HCT116 (cell line): Measurements from ENCODE around the gene KLHDC7B. TPM values are rescaled to one million over a fixed set of nuclear protein-coding genes. Genes with fewer than 3 reads are reported as not detected.

Experiments
- ATAC-seq: fragments of 200-7000 bp; cut with Tn5 transposase; 2 replicates; pipeline ENCODE4 v1.9.1; 2020; ENCODE audit warnings: mild to moderate bottlenecking, moderate library complexity
- BruUV-seq: library from RNA; stranded (reverse); fragments of 400-500 nt; replicated peaks from 2 replicates; lab custom pipeline; 2021; lab: Mats Ljungman, UMichigan
- CTCF ChIA-PET: fragments of 300-600 bp; sonication (Branson Sonifier 250); formaldehyde crosslinking; loops from one replicate; lab custom pipeline; 2021; ENCODE audit warnings: antibody characterized with exemption; lab: Charles Lee
- POLR2A ChIA-PET: fragments of 300-600, 350-600 bp; sonication (Branson Sonifier 250); formaldehyde crosslinking; loops from one replicate; lab custom pipeline; 2021; ENCODE audit warnings: antibody characterized with exemption; lab: Charles Lee
- RAD21 ChIA-PET, 2 experiments: fragments of 300-600 bp; sonication (Branson Sonifier 250); formaldehyde crosslinking; loops; one replicate each; lab custom pipeline; 2023; ENCODE audit warnings: low total read pairs in 2 of 2; ENCODE audit not compliant: uncharacterized antibody in 2 of 2, unreplicated experiment in 2 of 2, low non-redundant PET in 1 of 2; lab: Charles Lee
- DNase-seq: peaks from one replicate; pipeline ENCODE4 v3.0.0-alpha.2; 2010; ENCODE audit warnings: low read depth, low spot score
- H2AFZ ChIP-seq: fragments of 200-600 bp; shearing (Covaris generic), sonication (generic); 2 replicates; pipeline ENCODE4 v1.6.1; 2017; ENCODE audit warnings: low read depth, mixed run types, mixed read lengths, antibody characterized with exemption, low read length; ENCODE audit not compliant: poor library complexity, severe bottlenecking
- H3K27ac ChIP-seq: 2 replicates; pipeline ENCODE4 v1.5.1; 2012; ENCODE audit warnings: low read depth, low read length
- H3K27me3 ChIP-seq: fragments of 200-600 bp; sonication (generic); 2 replicates; pipeline ENCODE4 v1.6.1; 2016; ENCODE audit warnings: mixed run types, low read length, mixed read lengths; ENCODE audit not compliant: insufficient read depth
- H3K36me3 ChIP-seq, 2 experiments: fragments of 200-500 bp in 1 of 2; fragments of 200-600 bp in 1 of 2; sonication (Bioruptor generic) in 1 of 2; sonication (generic) in 1 of 2; 2 replicates each; pipeline versions ENCODE4 v1.5.1 to v1.6.1; 2014 to 2016; ENCODE audit warnings: low read length in 2 of 2, inconsistent platforms in 1 of 2, mixed read lengths in 1 of 2, mixed run types in 1 of 2; ENCODE audit not compliant: insufficient read depth in 2 of 2, control insufficient read depth in 1 of 2
- H3K4me1 ChIP-seq, 2 experiments: fragments of 200-600 bp in 1 of 2; sonication (generic) in 1 of 2; 2 replicates each; pipeline versions ENCODE4 v1.5.1 to v1.6.1; 2012 to 2017; ENCODE audit warnings: low read length in 2 of 2, inconsistent platforms in 1 of 2, mild to moderate bottlenecking in 1 of 2, mixed read lengths in 1 of 2, mixed run types in 1 of 2, moderate library complexity in 1 of 2; ENCODE audit not compliant: insufficient read depth in 2 of 2, control insufficient read depth in 1 of 2
- H3K4me2 ChIP-seq: fragments of 200-600 bp; sonication (generic); 2 replicates; pipeline ENCODE4 v1.6.1; 2017; ENCODE audit warnings: mixed run types, low read length, mixed read lengths
- H3K4me3 ChIP-seq, 2 experiments: fragments of 200-600 bp in 1 of 2; sonication (generic) in 1 of 2; replicated peaks in 1 of 2; 2 replicates each; pipeline ENCODE4 v1.5.1; 2011 to 2016; ENCODE audit warnings: low read length in 2 of 2, control low read depth in 1 of 2, low read depth in 1 of 2, mild to moderate bottlenecking in 1 of 2, mixed read lengths in 1 of 2, mixed run types in 1 of 2
- H3K79me2 ChIP-seq: fragments of 200-600 bp; sonication (generic); 2 replicates; pipeline ENCODE4 v1.6.1; 2017; ENCODE audit warnings: mild to moderate bottlenecking, mixed run types, low read length, moderate library complexity, mixed read lengths; ENCODE audit not compliant: insufficient read depth
- H3K9ac ChIP-seq: fragments of 200-600 bp; sonication (generic); 2 replicates; pipeline ENCODE4 v1.6.1; 2016; ENCODE audit warnings: low read length, mixed read lengths
- H3K9me2 ChIP-seq: fragments of 200-600 bp; sonication (generic), shearing (Covaris generic); 2 replicates; pipeline ENCODE4 v1.6.1; 2017; ENCODE audit warnings: mixed run types, mild to moderate bottlenecking, moderate library complexity; ENCODE audit not compliant: insufficient read depth
- H3K9me3 ChIP-seq, 2 experiments: fragments of 200-500 bp in 1 of 2; fragments of 200-600 bp in 1 of 2; sonication (Bioruptor generic) in 1 of 2; sonication (generic) in 1 of 2; 2 replicates each; pipeline ENCODE4 v1.6.1; 2014 to 2017; ENCODE audit warnings: low read length in 2 of 2, mixed read lengths in 2 of 2, inconsistent platforms in 1 of 2, low read depth in 1 of 2, mild to moderate bottlenecking in 1 of 2, mixed run types in 1 of 2, moderate library complexity in 1 of 2; ENCODE audit not compliant: control insufficient read depth in 1 of 2, insufficient read depth in 1 of 2
- H4K20me1 ChIP-seq: fragments of 200-600 bp; sonication (generic), shearing (Covaris generic); 2 replicates; pipeline ENCODE4 v1.6.1; 2017; ENCODE audit warnings: mixed run types, mild to moderate bottlenecking, moderate library complexity; ENCODE audit not compliant: insufficient read depth
- CBX3 ChIP-seq: IDR thresholded peaks from 2 replicates; pipeline ENCODE4 v1.6.1; 2012; ENCODE audit warnings: low read depth
- CEBPB ChIP-seq: IDR thresholded peaks from 2 replicates; pipeline ENCODE4 v1.6.1; 2012; ENCODE audit warnings: low read depth
- EGR1 ChIP-seq: IDR thresholded peaks from 2 replicates; pipeline ENCODE4 v1.6.1; 2012; ENCODE audit warnings: low read depth
- EZH2 ChIP-seq: fragments of 200-600 bp; sonication (generic); IDR thresholded peaks from 2 replicates; pipeline ENCODE4 v1.6.1; 2017; ENCODE audit warnings: antibody characterized with exemption, mixed run types
- FOSL1 ChIP-seq: IDR thresholded peaks from 2 replicates; pipeline ENCODE4 v1.6.1; 2012; ENCODE audit warnings: low read depth
- JUND ChIP-seq: IDR thresholded peaks from 2 replicates; pipeline ENCODE4 v1.6.1; 2012
- POLR2A ChIP-seq: IDR thresholded peaks from 2 replicates; pipeline ENCODE4 v1.7.0; 2011; ENCODE audit warnings: borderline replicate concordance; ENCODE audit not compliant: insufficient read depth, insufficient read length; ENCODE audit errors: extremely low read depth
- RAD21 ChIP-seq: IDR thresholded peaks from 2 replicates; pipeline ENCODE4 v1.6.1; 2012; ENCODE audit warnings: low read depth, mild to moderate bottlenecking
- SP1 ChIP-seq: IDR thresholded peaks from 2 replicates; pipeline ENCODE4 v1.6.1; 2012; ENCODE audit warnings: low read depth
- SRF ChIP-seq: IDR thresholded peaks from 2 replicates; pipeline ENCODE4 v1.6.1; 2012; ENCODE audit warnings: low read depth
- TCF7L2 ChIP-seq: IDR thresholded peaks from 2 replicates; pipeline ENCODE4 v1.7.0; 2011; ENCODE audit warnings: borderline replicate concordance, inconsistent platforms; ENCODE audit not compliant: insufficient read depth, insufficient read length; ENCODE audit errors: extremely low read depth
- YY1 ChIP-seq: IDR thresholded peaks from 2 replicates; pipeline ENCODE4 v1.6.1; 2011; ENCODE audit warnings: low read length, low read depth, moderate library complexity, mild to moderate bottlenecking; ENCODE audit not compliant: insufficient replicate concordance; ENCODE audit errors: extremely low read depth
- ZNF274 ChIP-seq: fragments of 200-500 bp; sonication (Bioruptor generic); IDR thresholded peaks from 2 replicates; pipeline ENCODE4 v1.6.1; 2014; ENCODE audit warnings: mild to moderate bottlenecking, low read depth, low read length, inconsistent platforms
- intact Hi-C: fragments of 100-400 bp; cut with micrococcal nuclease; formaldehyde crosslinking; loops from 2 replicates; pipeline ENCODE4 v1.10.0; 2022
- total RNA-seq: library from RNA; stranded (reverse); gene quantifications from one replicate; pipeline ENCODE4 v1.2.1, GENCODE V29; 2021; ENCODE audit not compliant: unreplicated experiment
- TF ChIP-seq, protein P1 (sequence below): IDR thresholded peaks from 2 replicates; pipeline ENCODE4 v1.6.1; 2012
- TF ChIP-seq, protein P2 (sequence below): IDR thresholded peaks from 2 replicates; pipeline ENCODE4 v1.6.1; 2012; ENCODE audit warnings: low read depth
- TF ChIP-seq, protein P3 (sequence below): IDR thresholded peaks from 2 replicates; pipeline ENCODE4 v1.6.1; 2011; ENCODE audit warnings: mild to moderate bottlenecking, low read length, moderate library complexity; ENCODE audit not compliant: insufficient replicate concordance; ENCODE audit errors: extremely low read depth
- TF ChIP-seq, protein P4 (sequence below): IDR thresholded peaks from 2 replicates; pipeline ENCODE4 v1.6.1; 2012
- TF ChIP-seq, protein P5 (sequence below), 3 experiments: fragments of 200-600 bp in 1 of 3; sonication (generic) in 1 of 3; IDR thresholded peaks in 2 of 3; conservative IDR thresholded peaks in 1 of 3; 2 replicates each; pipeline ENCODE4 v1.5.1; 2012 to 2017; ENCODE audit warnings: low read depth in 2 of 3, low read length in 2 of 3, antibody characterized with exemption in 1 of 3, borderline replicate concordance in 1 of 3, control low read depth in 1 of 3, mild to moderate bottlenecking in 1 of 3, mixed read lengths in 1 of 3, mixed run types in 1 of 3, moderate library complexity in 1 of 3; ENCODE audit not compliant: insufficient read depth in 1 of 3

KLHDC7B gene
- total RNA-seq, 1 experiment from 2014 or later = 0.69 TPM

DNA sequence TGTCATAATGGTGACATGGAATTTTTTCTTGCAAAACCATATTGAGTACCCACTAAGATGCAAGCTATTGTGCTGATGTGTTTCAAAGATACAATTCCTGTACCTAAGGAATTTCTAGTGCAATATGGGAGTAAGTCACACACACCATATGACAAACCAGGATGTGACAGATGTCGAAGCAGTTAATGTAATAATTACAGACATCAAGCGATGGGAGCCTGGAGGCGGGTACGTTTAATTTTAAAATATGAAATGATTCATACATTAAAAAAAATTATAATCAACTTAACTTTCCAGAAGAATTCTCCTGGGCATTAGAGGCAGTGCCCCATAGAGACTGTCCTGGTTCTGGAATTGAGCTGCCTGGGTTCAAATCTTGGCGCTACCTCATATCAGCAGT lies 11.0 kb downstream of the KLHDC7B start:
- H3K4me2 ChIP-seq = no peak overlapping the region
- H3K9ac ChIP-seq = no peak overlapping the region
- TF ChIP-seq EZH2 (no peak), FOSL1 (no peak), CBX3 (no peak), TCF7L2 (no peak), SP1 (no peak), CEBPB (no peak), RAD21 (no peak), POLR2A (no peak), SRF (no peak), ZNF274 (no peak), YY1 (no peak), JUND (no peak), EGR1 (no peak)
- TF ChIP-seq, protein P1, sequence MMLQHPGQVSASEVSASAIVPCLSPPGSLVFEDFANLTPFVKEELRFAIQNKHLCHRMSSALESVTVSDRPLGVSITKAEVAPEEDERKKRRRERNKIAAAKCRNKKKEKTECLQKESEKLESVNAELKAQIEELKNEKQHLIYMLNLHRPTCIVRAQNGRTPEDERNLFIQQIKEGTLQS = no peak
- TF ChIP-seq, protein P2, sequence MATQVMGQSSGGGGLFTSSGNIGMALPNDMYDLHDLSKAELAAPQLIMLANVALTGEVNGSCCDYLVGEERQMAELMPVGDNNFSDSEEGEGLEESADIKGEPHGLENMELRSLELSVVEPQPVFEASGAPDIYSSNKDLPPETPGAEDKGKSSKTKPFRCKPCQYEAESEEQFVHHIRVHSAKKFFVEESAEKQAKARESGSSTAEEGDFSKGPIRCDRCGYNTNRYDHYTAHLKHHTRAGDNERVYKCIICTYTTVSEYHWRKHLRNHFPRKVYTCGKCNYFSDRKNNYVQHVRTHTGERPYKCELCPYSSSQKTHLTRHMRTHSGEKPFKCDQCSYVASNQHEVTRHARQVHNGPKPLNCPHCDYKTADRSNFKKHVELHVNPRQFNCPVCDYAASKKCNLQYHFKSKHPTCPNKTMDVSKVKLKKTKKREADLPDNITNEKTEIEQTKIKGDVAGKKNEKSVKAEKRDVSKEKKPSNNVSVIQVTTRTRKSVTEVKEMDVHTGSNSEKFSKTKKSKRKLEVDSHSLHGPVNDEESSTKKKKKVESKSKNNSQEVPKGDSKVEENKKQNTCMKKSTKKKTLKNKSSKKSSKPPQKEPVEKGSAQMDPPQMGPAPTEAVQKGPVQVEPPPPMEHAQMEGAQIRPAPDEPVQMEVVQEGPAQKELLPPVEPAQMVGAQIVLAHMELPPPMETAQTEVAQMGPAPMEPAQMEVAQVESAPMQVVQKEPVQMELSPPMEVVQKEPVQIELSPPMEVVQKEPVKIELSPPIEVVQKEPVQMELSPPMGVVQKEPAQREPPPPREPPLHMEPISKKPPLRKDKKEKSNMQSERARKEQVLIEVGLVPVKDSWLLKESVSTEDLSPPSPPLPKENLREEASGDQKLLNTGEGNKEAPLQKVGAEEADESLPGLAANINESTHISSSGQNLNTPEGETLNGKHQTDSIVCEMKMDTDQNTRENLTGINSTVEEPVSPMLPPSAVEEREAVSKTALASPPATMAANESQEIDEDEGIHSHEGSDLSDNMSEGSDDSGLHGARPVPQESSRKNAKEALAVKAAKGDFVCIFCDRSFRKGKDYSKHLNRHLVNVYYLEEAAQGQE = no peak
- TF ChIP-seq, protein P3, sequence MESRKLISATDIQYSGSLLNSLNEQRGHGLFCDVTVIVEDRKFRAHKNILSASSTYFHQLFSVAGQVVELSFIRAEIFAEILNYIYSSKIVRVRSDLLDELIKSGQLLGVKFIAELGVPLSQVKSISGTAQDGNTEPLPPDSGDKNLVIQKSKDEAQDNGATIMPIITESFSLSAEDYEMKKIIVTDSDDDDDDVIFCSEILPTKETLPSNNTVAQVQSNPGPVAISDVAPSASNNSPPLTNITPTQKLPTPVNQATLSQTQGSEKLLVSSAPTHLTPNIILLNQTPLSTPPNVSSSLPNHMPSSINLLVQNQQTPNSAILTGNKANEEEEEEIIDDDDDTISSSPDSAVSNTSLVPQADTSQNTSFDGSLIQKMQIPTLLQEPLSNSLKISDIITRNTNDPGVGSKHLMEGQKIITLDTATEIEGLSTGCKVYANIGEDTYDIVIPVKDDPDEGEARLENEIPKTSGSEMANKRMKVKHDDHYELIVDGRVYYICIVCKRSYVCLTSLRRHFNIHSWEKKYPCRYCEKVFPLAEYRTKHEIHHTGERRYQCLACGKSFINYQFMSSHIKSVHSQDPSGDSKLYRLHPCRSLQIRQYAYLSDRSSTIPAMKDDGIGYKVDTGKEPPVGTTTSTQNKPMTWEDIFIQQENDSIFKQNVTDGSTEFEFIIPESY = no peak
- TF ChIP-seq, protein P4, sequence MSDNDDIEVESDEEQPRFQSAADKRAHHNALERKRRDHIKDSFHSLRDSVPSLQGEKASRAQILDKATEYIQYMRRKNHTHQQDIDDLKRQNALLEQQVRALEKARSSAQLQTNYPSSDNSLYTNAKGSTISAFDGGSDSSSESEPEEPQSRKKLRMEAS = no peak
- TF ChIP-seq, protein P5, sequence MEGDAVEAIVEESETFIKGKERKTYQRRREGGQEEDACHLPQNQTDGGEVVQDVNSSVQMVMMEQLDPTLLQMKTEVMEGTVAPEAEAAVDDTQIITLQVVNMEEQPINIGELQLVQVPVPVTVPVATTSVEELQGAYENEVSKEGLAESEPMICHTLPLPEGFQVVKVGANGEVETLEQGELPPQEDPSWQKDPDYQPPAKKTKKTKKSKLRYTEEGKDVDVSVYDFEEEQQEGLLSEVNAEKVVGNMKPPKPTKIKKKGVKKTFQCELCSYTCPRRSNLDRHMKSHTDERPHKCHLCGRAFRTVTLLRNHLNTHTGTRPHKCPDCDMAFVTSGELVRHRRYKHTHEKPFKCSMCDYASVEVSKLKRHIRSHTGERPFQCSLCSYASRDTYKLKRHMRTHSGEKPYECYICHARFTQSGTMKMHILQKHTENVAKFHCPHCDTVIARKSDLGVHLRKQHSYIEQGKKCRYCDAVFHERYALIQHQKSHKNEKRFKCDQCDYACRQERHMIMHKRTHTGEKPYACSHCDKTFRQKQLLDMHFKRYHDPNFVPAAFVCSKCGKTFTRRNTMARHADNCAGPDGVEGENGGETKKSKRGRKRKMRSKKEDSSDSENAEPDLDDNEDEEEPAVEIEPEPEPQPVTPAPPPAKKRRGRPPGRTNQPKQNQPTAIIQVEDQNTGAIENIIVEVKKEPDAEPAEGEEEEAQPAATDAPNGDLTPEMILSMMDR (IDR thresholded peaks at IDR 0.05 in 2 of 3, conservative IDR thresholded peaks at IDR 0.05 in 1 of 3; ENCODE audit: borderline replicate concordance in 1 of 3, insufficient read depth in 1 of 3, low read depth in 2 of 3, low read length in 2 of 3) = no peak
- TF ChIP-seq, all 23 proteins: peak for 0
- Histone ChIP-seq H2AFZ (no peak overlapping the region), H3K9me3 (no peaks in the 10 kb centered on the region), H3K79me2 (no peaks in the 10 kb centered on the region), H3K27ac (no peak overlapping the region), H3K27me3 (no peaks in the 10 kb centered on the region), H3K4me1 (no peaks in the 10 kb centered on the region; a peak in 1 of 4 replicates), H3K36me3 (no peaks in the 10 kb centered on the region), H3K9me2 (no peaks in the 10 kb centered on the region), H4K20me1 (no peaks in the 10 kb centered on the region), H3K4me3 (no peak overlapping the region)
- ATAC-seq (no peak), DNase-seq (no peak)
- RAD21 ChIA-PET = no interaction called here
- CTCF ChIA-PET = no interaction called here
- POLR2A ChIA-PET = interaction anchor here (0.7 to 1.8 kb wide), 2 partner anchors 11 to 260 kb away, joined by 3 to 7 read pairs; partner anchors contain the start of gene KLHDC7B
- intact Hi-C loops = no loop called here
- BruUV-seq = no TSS peak
